UCSD-AML1 (cell line): ENCODE results near the gene OTOG.

ENCODE experiments used
- DNase-seq: peaks from one replicate; lab custom pipeline; 2025; ENCODE audit not compliant: unreplicated experiment; lab: John Stamatoyannopoulos, UW

Gene OTOG

DNA sequence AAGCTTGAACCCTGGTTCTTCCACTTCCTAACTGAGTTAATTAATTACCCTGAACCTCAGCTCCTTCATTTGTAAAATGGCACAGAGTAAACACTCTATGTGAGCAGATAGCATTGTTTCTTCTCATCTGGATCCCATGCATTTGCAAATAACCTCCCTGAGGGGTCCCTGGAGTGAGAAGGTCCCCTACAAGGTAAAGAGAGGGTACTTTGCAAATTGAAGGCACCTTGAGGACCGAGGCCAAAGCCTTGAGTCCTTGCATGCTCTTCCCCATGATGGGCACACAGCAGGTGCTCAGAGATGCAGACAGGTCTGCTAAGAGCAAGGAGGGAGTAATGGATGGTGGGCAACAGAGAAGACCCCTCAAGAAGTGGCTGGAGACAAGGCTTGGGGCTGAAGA is 33.2 kb downstream of the OTOG start:
- no peak for DNase-seq

DNA sequence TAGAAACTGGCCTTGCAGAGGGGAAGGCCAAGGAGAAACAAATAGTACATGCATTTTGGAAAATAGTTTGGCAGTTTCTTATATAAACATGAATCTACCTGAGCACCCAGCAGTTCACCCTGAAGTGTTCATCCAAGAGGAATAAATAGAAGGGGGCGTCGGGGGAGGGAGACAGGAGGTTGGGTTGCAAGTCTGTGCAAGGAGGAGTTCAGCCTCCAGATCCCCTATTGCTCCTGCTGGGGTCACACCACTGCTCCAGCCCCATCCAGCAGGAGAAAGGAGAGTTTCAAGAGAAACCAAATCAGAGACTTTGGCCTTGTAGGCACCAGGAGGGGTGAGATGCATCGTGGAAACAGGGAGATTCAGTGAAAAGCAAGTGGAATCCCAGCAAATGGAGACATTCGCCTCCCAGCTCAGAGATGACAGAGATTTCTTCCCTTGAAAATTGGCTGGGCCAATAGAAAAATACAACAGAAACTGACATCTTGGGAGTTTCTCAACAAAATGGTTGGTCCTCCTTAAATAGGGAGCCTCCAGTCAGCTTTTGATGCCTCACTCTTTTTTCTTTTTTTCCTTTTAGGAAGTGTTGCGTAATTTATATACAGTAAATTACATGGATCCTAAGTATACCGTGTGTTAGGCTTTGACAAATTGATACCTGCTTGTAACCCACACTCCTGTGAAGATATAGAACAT is 34.1 kb downstream of the OTOG start:
- no peak for DNase-seq

DNA sequence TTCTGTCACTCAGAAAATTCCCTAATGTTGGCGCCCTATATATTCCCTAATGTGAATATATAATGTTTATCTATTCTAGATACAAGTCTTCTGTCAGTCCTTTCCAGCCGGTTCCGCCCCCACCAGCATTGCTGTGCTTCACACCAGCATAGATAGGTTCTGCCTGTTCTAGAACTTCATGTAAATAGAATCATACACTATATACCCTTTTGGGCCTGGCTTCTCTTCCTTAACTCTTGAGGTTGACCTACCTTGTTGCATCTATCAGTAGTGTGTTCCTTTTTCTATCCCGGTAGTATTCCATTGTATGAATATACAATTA is 34.6 kb downstream of the OTOG start:
- DNase-seq = no peak

DNA sequence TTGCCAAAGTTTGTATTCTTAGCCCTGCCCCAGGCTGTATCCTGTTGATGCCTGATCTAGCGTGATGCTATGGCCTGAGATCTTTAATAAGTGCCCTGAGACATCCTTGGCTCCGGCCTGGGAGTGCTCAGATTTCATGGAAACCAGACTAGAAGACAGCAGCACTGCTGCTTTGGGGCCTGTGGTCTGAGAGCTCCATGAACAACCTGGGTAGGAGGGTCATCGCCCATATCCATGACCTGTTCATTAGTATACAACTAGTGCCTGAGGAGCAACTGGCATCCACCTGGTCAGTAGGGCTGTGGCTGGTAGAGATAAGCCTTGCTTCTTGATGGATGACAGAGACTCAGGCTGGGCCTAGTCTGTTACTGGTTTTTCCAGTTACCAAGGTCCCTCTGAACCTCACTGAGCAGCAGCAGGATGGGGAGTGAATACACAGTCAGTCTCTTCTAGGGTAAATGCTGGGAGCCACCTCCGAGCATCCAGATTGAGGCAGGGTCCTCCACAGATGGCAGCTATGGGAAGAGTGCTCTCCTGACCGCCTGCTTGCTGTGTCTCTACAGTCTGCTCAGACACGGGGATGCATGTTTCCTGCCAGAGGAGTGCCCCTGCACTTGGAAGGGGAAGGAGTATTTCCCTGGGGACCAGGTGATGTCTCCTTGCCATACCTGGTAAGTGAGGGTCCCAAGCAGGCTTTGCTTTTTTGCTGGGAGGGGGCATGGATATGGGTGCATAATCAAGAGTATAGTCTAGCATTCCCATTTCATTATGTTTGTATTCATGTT is 39.0 kb downstream of the OTOG start:
- no peak for DNase-seq

DNA sequence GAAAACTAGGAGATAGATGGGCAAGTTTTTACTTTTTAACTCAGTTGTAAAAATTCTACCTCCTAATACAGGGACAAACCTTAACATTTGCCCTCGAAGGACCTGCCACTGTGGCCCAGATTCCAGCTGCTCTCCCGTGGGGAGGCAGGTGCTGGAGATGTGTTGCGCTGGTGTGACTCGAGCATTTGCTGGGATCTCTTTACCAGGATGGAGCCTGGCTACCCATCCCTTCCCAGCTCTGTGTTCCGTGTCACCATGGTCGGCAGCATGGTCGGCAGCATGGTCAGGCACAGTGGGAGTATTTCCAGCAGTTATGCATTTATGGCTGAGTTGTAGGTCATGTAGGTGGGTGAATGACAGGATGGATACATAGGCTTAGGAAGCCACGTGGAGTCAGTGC is 41.1 kb downstream of the OTOG start:
- DNase-seq = no peak

DNA sequence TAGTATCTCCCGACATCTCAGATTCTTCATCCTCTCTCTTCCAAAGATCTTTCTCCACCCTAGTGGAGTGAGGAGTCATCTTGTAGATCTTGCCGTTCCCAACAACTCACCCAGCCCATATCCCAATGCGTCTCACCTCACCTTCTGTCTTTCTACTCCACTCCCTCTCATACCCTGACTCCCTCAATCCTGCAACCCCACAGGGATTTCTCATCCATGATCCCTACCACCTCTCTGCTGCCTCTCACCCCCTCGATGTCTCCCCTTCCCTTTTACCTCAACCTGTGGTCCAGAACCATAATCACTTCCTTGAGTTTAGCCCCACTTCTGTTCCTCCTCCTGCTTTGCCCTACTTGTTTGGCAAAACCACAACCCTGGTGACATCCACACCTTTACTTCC is 41.7 kb downstream of the OTOG start:
- DNase-seq = no peak

DNA sequence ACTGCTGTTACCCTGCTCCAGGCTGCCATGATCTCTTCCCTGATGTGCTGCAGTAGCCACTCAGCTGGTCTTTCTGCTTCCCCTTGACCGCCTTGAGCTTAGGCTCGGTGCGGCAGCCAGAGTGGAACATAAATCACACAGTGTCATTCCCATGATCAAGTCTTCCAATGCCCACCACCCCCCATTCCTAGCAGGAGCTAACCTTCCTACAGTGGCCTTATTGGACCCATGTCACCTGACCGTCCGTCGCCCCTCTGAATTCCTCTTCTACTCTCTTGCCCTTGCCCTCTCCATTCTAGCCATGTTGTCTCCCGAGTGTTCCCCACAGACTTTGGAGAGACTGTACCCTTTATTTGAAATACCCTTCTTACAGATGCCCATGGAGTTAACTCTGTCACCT is 43.4 kb downstream of the OTOG start:
- no peak for DNase-seq

DNA sequence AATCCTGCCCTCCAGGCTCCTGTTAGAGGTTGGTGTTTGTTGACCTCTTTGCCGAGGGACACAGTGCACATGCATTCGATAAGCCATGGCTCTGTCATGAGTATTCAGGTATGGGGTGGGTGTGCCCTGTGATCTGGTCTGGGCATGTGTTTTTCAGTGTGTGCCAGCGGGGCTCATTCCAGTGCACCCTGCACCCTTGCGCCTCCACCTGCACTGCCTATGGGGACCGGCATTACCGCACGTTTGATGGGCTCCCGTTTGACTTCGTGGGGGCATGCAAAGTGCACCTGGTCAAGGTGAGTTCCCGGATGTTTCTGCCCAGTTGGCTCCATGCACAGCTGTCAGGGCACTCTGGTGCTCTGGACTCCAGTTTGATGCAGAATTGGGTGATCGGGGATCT is 44.2 kb downstream of the OTOG start:
- DNase-seq = no peak

DNA sequence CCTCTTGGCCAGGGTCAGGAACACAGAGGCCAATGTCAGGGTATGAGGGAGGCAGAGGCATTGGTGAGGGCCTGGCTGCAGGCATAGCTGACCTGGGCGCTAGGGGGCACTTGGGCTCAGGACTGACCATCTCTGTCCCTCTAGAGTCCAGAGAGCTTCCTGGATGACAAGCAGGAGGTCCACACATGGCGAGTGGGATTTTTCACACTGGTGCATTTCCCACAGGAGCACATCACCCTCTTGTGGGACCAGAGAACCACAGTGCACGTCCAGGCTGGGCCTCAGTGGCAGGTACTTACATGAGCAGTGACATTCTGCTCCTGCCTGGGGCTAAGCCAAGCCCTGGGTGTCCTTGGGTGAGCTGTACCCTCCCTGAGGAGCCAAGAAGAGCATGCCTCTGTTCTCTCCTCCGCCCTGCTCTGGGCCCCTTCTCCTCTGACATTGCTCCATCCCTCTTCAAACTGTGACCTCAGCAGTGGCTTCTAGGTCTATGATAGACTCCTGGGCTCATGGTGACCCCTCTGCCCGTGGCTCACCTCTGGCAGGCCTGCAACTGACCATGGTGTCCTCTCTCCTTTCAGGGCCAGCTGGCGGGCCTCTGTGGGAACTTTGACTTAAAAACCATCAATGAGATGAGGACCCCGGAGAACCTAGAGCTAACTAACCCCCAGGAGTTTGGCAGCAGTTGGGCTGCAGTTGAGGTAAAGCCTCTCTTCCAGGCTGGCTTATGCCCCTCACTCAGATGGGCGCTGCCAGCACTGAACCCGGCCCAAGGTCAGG is 46.6 kb downstream of the OTOG start:
- DNase-seq = no peak

DNA sequence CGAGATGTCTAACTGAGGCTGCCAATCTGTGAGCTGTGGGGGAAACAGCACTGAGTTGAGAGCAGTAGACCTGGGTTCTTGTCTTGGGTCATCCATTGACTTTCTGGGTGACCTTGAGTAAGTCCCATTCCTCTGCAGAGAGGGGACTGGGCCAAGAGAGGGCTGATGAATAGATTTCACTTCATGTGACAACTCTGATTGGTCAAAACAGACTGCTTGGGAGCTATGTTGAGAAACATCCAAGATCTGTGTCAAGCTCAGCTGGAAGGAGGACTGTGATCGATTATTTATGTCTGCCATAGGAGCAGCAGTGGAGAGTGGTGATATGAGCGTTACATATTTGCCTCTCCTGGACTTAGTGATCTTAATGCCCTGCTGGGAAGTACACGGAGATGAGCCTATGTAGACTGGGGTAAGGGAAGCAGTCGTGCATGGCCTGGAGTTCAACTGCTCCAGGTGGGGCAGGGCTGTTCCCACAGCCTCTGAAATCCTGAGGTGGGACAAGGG is 47.7 kb downstream of the OTOG start:
- no peak for DNase-seq

DNA sequence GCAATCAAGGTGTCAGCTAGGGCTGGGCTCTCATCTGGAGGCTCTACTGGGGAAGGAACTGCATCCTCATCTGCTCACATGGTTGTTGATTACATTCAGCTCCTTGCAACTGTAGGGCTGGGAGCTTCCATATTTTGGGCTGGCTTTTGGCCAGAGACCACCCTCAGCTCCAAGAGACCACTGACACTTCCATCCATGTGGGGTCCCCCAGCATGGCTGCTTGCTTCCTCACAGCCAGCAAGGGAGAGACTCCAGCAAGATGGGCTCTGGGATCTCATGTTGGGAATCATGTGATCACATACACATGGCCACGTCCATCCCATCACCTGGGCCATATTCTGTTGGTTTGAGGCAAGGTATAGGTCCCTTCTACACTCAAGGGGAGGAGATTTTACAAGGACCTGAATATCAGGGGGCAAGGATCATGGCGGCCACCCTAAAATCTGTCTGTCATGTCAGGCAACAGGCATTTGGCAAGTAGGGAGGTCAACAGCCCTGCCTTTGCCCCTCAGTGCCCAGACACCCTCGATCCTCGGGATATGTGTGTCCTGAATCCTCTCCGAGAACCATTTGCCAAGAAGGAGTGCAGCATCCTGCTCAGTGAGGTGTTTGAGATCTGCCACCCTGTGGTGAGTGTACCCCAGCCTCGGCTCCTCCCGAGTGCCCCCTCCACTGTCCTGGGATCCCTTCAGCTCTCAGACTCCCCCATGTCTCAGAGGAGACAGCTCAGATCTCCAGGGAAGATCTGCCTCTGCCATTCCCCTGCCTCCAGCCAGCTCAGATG is 48.7 kb downstream of the OTOG start:
- DNase-seq = no peak

DNA sequence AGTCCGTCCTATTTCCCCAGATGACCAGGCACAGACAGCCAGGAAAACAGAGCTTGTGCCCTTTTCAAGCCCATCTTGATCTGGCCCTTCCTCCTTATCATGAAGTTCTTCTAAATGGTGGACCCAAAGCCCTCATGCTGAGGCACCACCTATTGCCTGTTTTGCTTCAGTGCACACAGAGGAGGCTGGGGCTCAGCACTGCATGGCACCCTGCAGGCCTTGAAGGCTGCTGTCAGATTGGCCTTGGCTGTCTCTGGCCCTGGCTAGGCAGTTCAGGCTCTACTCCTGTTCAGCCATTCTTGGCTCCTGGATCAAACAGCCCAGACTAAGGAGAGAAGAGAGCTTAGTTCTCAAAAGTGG is 49.2 kb downstream of the OTOG start:
- DNase-seq = no peak

DNA sequence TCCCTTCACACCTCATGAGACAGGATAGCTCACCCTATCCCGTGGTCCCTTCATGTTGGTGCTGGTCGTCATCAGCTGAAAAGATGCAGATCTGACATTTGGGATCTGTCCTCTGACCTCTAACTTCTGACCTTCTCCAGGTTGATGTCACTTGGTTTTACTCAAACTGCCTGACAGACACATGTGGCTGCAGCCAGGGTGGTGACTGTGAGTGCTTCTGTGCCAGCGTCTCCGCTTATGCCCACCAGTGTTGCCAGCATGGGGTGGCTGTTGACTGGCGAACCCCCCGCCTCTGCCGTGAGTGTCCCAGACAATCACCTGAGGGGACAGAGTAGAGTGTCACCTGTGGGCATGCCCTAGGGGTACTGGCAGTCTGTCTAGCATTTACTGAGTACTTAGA is 49.7 kb downstream of the OTOG start:
- no peak for DNase-seq

DNA sequence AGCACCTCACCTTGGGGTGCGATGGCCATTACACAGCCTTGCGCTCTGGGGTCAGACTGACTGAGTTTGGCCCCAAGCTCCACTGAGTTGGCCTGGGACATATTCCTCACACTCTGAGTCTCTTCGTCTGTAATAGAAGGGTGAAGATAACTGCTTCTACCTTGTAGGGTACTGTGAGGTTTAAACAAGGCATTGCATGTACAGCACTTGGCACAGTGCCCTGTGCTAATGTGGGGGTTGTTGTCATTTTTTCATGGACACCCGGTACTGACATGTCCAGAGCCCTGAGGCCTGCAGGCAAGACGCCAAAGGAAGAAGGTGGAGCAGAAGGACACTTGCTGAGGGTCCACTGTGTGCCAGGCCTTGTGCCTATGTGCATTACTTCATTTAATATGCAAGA is 50.7 kb downstream of the OTOG start:
- no peak for DNase-seq

DNA sequence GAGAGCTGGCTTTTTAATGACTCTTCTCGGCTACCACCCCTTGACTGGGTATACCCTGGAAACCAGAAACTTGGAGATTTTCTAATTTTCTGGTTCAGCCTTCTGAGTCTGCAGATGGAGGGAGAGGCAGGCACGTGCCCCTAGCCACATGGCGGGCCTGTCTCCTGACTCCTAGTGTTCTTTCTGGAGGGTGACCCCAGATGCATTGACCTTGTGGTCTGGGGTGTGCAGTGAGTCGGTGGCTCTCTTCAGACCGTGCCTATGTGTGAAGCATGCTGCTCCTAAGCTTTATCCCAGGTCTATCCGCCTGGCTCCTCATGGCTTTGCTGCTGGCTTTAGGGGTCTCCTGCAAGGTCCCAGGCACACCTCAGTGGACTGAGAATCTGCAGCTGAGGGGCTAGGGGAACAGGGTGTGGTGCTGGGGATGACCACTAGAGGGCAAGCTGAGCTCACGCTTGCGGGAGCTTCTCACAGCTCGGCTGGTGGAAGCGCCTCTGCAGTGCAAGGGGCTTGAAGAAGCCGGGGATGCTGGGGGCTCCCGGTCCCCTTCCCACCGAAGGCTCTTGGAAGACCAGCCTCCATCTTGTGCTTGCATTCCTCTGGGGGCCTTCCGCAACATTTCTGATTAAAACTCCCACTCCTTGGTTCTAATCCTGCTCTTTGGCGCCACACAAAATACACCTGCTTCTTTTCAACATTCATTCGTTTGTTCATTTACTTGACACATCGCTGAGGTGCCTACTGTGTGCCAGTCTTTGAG is 51.8 kb downstream of the OTOG start:
- DNase-seq = peak; percentile 61

DNA sequence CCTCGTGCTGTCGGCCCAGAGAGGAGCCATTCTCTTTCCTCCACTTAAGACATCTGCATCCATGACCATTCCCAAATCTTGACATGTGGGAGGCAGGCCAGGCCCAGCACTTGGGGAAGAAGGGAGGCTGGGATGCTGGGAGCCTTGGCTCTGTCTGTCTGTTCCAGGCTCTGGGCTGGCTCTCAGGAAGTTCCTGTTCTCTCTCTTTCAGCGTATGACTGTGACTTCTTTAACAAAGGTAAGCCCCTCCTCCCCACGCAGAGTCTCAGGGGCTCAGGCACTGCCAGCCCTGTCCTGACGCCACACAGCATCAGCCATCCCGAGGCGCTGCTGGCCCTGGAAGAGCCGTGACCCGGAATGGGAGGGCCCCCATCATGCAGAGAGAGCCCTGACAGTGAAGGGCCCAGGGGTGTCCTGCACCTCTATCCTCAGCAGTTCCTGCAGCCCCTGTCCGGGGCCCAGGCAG is 52.4 kb downstream of the OTOG start:
- no peak for DNase-seq

DNA sequence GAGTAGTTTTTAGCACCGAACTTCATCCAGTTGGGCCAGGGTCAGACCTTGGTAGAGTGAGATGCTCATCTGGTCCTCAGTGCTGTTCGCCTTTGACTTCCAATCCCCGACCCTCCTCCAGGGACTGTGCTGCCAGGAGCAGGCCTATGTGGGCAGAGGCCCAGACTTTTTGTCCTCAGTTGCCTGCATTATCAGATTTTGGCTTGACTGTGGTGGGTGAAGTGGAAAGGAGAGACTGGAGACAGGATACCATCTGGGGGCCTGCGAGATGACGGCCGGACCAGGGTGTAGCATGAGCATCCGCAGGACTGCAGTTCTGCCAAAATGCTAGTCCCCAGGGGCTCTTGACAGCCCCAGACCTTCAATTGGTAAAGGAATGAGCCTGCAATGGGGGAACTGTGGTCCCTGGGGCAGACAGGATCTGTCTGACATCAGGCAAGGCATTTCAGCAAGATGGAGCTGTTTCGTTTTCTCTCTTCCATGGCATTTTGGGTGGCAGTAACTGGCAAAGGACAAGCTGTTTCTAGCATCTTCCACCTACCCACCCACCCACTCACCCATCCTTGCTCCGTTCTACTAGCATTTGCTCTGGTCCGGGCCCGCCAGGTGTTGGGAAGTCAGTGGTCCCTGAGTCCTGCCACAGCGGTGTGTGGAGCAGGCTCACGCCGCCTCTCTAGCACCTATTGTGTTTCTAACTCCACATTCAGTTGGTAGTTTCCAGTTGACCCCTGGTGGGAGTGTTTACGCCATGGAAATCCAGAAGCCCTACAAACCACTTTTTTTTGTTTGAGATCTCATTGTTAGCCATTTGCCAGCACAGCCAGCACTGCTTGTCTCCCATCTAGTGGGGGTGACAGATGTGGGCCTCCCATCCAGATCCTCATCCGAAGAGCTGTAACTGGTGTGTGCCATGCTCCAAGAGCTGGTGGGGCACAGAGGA is 53.5 kb downstream of the OTOG start:
- no peak for DNase-seq

DNA sequence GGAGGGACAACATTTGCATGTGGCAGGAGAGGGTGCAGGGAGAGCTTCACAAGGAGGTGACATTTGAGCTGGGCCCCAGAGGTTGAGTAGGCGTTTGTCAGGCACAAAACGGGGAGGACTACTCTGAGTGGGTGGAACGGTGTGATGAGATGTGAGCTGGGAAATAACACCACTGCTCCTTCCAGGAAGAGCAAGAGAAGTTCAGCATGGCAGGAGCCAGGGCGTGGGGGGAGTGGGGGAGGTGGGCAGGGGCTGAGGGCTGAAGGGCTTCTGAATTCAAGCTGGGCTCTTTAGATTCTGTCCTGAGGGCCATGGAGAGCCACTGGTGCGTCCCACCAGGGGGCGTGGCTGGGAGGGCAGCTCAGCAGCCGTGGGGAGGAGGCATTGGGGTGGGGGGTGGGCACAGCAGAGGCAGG is 54.2 kb downstream of the OTOG start:
- no peak for DNase-seq

DNA sequence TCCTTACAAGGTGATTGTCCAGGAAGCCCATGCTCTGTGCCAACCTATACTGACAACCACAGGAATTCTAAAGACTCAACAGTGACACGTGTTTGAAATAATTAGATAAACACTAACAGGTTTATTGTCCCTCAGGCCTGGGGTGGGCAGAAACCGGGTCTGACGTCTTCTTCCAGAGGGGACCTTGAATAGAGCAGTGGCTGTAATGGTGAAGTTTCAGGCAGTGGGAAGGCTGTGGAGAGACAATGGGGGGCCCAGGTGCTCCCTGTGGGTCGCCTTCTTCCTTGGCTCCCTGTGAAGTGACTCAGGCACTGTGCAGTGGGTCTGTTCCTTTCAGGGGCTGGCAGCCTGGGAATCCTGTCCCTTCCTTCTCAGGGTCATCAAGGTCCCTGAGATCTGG is 54.6 kb downstream of the OTOG start:
- no peak for DNase-seq
